ENCODE measurements around the gene CREG1. TPM values are rescaled to one million over a fixed set of nuclear protein-coding genes. Genes with fewer than 3 reads are reported as not detected.

CREG1 gene
- total and polyA plus RNA-seq, 2 of the 8 experiments (the other 6 are each of a cell fraction or from before 2014, with no cell fraction given) = 29.8 to 30.1 TPM

GRCh38 chr1:167510244-167510643, 43.3 kb downstream of the CREG1 start (continued):
- TF ChIP-seq GABPA (IDR thresholded peaks at IDR 0.05; ENCODE audit: borderline replicate concordance, insufficient read depth, low read length) = no peak
- TF ChIP-seq PHF8 (conservative IDR thresholded peaks at IDR 0.05; ENCODE audit: low read depth, low read length) = no peak
- TF ChIP-seq POLR2A (IDR thresholded peaks at IDR 0.05; ENCODE audit: control extremely low read depth in 1 of 2, low read depth in 2 of 2, low read length in 2 of 2) = no peak
- no peak for TF ChIP-seq KDM5A (IDR thresholded peaks at IDR 0.05; ENCODE audit: low read length)
- no peak for TF ChIP-seq TEAD4 (IDR thresholded peaks at IDR 0.05; ENCODE audit: low read depth, low read length)
- TF ChIP-seq BRCA1 (IDR thresholded peaks at IDR 0.05; ENCODE audit: low read depth, low read length) = no peak
- TF ChIP-seq ATF2 (IDR thresholded peaks at IDR 0.05; ENCODE audit: low read length) = no peak

Data from H1 (cell line).